GM21381 (cell line): Measurements from ENCODE around the gene SLC26A1.

Experiments
- ATAC-seq: cut with Tn5 transposase; IDR thresholded peaks from one replicate; pipeline ENCODE4 v1.9.1; 2021; ENCODE audit warnings: mild to moderate bottlenecking, moderate library complexity; ENCODE audit not compliant: unreplicated experiment

SLC26A1 gene

GRCh38 chr4:1030031-1030430 lies 36.8 kb upstream of the SLC26A1 start:
- ATAC-seq, result no peak

- ATAC-seq, result no peak
Measured at GRCh38 chr4:1029529-1029928, 36.3 kb upstream of the SLC26A1 start.

- ATAC-seq, result no peak
Measured at GRCh38 chr4:1028574-1029220, 35.5 kb upstream of the SLC26A1 start.

GRCh38 chr4:1027915-1028238 lies 34.7 kb upstream of the SLC26A1 start:
- ATAC-seq, result no peak

GRCh38 chr4:1027219-1027914 lies 34.2 kb upstream of the SLC26A1 start:
- ATAC-seq, result no peak

GRCh38 chr4:1026115-1026514 lies 32.9 kb upstream of the SLC26A1 start:
- no peak for ATAC-seq

- no peak for ATAC-seq
Measured at GRCh38 chr4:1024882-1025545, 31.8 kb upstream of the SLC26A1 start.

- ATAC-seq, result no peak
Measured at GRCh38 chr4:1023895-1024740, 30.9 kb upstream of the SLC26A1 start.

- ATAC-seq, result no peak
Measured at GRCh38 chr4:1023075-1023640, 30.0 kb upstream of the SLC26A1 start.

- ATAC-seq, result no peak
Measured at GRCh38 chr4:1022739-1023066, 29.5 kb upstream of the SLC26A1 start.

GRCh38 chr4:1022051-1022738 lies 29.0 kb upstream of the SLC26A1 start:
- no peak for ATAC-seq

GRCh38 chr4:1021386-1022050 lies 28.3 kb upstream of the SLC26A1 start:
- peak; percentile 70 for ATAC-seq

GRCh38 chr4:1019729-1020470 lies 26.7 kb upstream of the SLC26A1 start:
- no peak for ATAC-seq

- ATAC-seq, result no peak
Measured at GRCh38 chr4:1019320-1019719, 26.1 kb upstream of the SLC26A1 start.

- ATAC-seq, result no peak
Measured at GRCh38 chr4:1018147-1019020, 25.2 kb upstream of the SLC26A1 start.

- ATAC-seq, result no peak
Measured at GRCh38 chr4:1017706-1018105, 24.5 kb upstream of the SLC26A1 start.

- ATAC-seq, result no peak
Measured at GRCh38 chr4:1017211-1017610, 24.0 kb upstream of the SLC26A1 start.

GRCh38 chr4:1015746-1016145 lies 22.5 kb upstream of the SLC26A1 start:
- ATAC-seq, result no peak
